Measurements from ENCODE around the gene MYO6. TPM values are rescaled to one million over a fixed set of nuclear protein-coding genes. Genes with fewer than 3 reads are reported as not detected.

MYO6 gene
- total RNA-seq, 1 donor from 2014 or later, result 66.2 TPM

GRCh38 chr6:75933387-75933975 is 184.4 kb downstream of the MYO6 start:
- TF ChIP-seq CTCF (IDR thresholded peaks at IDR 0.05), result no peak
- Histone ChIP-seq H3K27ac (no peak overlapping the region), H3K4me3 (no peak overlapping the region), H3K36me3 (no peaks in the 10 kb centered on the region), H3K9me3 (no peaks in the 10 kb centered on the region), H3K4me1 (peaks cover 10% of the 10 kb centered on the region), H3K27me3 (peaks cover 7% of the 10 kb centered on the region)
- ATAC-seq, result peak; percentile 56
- DNase-seq, result no peak
- intact Hi-C loops (cut with DNase I), result no loop called here

- Histone ChIP-seq H3K4me3 (peak overlapping the region; percentile 38), H3K4me1 (peaks cover 10% of the 10 kb centered on the region), H3K27ac (no peak overlapping the region), H3K27me3 (peaks cover 7% of the 10 kb centered on the region), H3K9me3 (no peaks in the 10 kb centered on the region), H3K36me3 (no peaks in the 10 kb centered on the region)
- ATAC-seq (peak; percentile 87), DNase-seq (no peak)
- TF ChIP-seq CTCF (IDR thresholded peaks at IDR 0.05), result peak; percentile 70
- intact Hi-C loops (cut with DNase I), result no loop called here
Observed at GRCh38 chr6:75934643-75935472, 185.8 kb downstream of the MYO6 start.

GRCh38 chr6:75935473-75935793 is 186.4 kb downstream of the MYO6 start:
- H3K27me3 ChIP-seq, result peaks cover 7% of the 10 kb centered on the region

GRCh38 chr6:75936682-75937081 is 187.6 kb downstream of the MYO6 start:
- no peak for ATAC-seq
- TF ChIP-seq CTCF (IDR thresholded peaks at IDR 0.05), result no peak
- no peaks in the 10 kb centered on the region for H3K9me3 ChIP-seq
- no peak overlapping the region for H3K4me3 ChIP-seq
- intact Hi-C loops (cut with DNase I), result no loop called here
- peaks cover 10% of the 10 kb centered on the region for H3K4me1 ChIP-seq
- H3K36me3 ChIP-seq, result no peaks in the 10 kb centered on the region
- H3K27ac ChIP-seq, result no peak overlapping the region
- DNase-seq, result no peak
- peaks cover 7% of the 10 kb centered on the region for H3K27me3 ChIP-seq

More at GRCh38 chr6:75935473-75935793, 186.4 kb downstream of the MYO6 start:
- Histone ChIP-seq H3K9me3 (no peaks in the 10 kb centered on the region), H3K4me1 (peaks cover 10% of the 10 kb centered on the region), H3K4me3 (peak overlapping the region; percentile 38), H3K27ac (no peak overlapping the region), H3K36me3 (no peaks in the 10 kb centered on the region)
- intact Hi-C loops (cut with DNase I), result no loop called here
- ATAC-seq, result no peak
- no peak for DNase-seq
- no peak for TF ChIP-seq CTCF (IDR thresholded peaks at IDR 0.05)

- no peak for TF ChIP-seq CTCF (IDR thresholded peaks at IDR 0.05)
- H3K4me1 ChIP-seq, result peaks cover 10% of the 10 kb centered on the region
- intact Hi-C loops (cut with DNase I), result no loop called here
- H3K27me3 ChIP-seq, result peaks cover 7% of the 10 kb centered on the region
- H3K27ac ChIP-seq, result no peak overlapping the region
- no peaks in the 10 kb centered on the region for H3K36me3 ChIP-seq
- DNase-seq (no peak), ATAC-seq (no peak)
- no peaks in the 10 kb centered on the region for H3K9me3 ChIP-seq
- no peak overlapping the region for H3K4me3 ChIP-seq
Observed at GRCh38 chr6:75937846-75938245, 188.8 kb downstream of the MYO6 start.
